Measurements from ENCODE around the gene EGFLAM.

- TF ChIP-seq CTCF (conservative IDR thresholded peaks at IDR 0.05; ENCODE audit: low read depth in 2 of 2) = no peak
- no peak for TF ChIP-seq EZH2phosphoT487 (IDR thresholded peaks at IDR 0.05; ENCODE audit: unreplicated experiment)
- TF ChIP-seq REST (IDR thresholded peaks at IDR 0.05; ENCODE audit: unreplicated experiment) = no peak
- TF ChIP-seq EZH2 (IDR thresholded peaks at IDR 0.05; ENCODE audit: low read depth, unreplicated experiment) = no peak
Measured at GRCh38 chr5:38344891-38345290, 86.5 kb downstream of the EGFLAM start.

Data from GM23338 (cell line).